Progenitor cell of endocrine pancreas (in vitro differentiated cells): ENCODE results near the gene ABCA12. TPM values are rescaled to one million over a fixed set of nuclear protein-coding genes. Genes with fewer than 3 reads are reported as not detected.

ENCODE experiments used
- DNase-seq: peaks from one replicate; pipeline ENCODE4 v3.0.0; 2021; ENCODE audit warnings: low spot score; ENCODE audit not compliant: unreplicated experiment
- H3K27ac Mint-ChIP-seq: 2 replicates; pipeline ENCODE4 v1.8.0; 2021; ENCODE audit warnings: mild to moderate bottlenecking, moderate library complexity, mixed read lengths
- H3K27me3 Mint-ChIP-seq: 2 replicates; pipeline ENCODE4 v1.8.0; 2021; ENCODE audit warnings: mixed read lengths
- H3K36me3 Mint-ChIP-seq: 2 replicates; pipeline ENCODE4 v1.8.0; 2022; ENCODE audit warnings: mixed read lengths; ENCODE audit not compliant: insufficient read depth
- H3K4me1 Mint-ChIP-seq: 2 replicates; pipeline ENCODE4 v1.8.0; 2021; ENCODE audit warnings: low read depth, mixed read lengths
- H3K4me3 Mint-ChIP-seq: 2 replicates; pipeline ENCODE4 v1.8.0; 2021; ENCODE audit warnings: low read depth, mild to moderate bottlenecking, moderate library complexity, mixed read lengths
- H3K9me3 Mint-ChIP-seq: 2 replicates; pipeline ENCODE4 v1.8.0; 2021; ENCODE audit warnings: low read depth, mixed read lengths
- CTCF ChIP-seq: fragments of 200-600 bp; sonication (generic); IDR thresholded peaks from one replicate; pipeline ENCODE4 v1.5.0; 2021; ENCODE audit warnings: antibody characterized with exemption, mild to moderate bottlenecking; ENCODE audit not compliant: unreplicated experiment
- total RNA-seq: library from RNA; stranded (reverse); gene quantifications from 2 replicates; pipeline ENCODE4 v1.2.1, GENCODE V29; 2021

ABCA12 gene
- total RNA-seq, 1 donor from 2014 or later = 0.19 TPM

DNA sequence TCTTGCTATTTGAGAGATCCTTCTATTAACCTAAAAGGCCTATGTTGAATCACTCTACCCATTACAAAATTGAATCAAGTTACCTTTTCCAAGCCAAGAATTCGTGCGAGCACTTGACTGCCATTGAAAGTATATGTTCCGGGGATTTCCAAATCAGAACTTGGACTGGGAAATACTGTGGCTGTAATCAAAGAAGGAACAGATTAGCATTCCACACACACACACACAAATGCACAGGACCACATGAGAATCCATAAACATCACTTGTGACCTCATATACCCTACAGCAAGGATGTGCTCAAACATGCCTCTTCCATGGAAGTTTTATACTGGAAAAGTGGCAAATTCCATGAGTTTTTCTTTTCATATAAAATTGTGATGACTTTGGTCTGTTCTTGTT, 86.0 kb downstream of the ABCA12 start:
- TF ChIP-seq CTCF = no peak
- no peaks in the 10 kb centered on the region for H3K4me1 Mint-ChIP-seq
- H3K27ac Mint-ChIP-seq = no peak overlapping the region
- H3K27me3 Mint-ChIP-seq = no peaks in the 10 kb centered on the region
- no peak for DNase-seq
- H3K36me3 Mint-ChIP-seq = no peaks in the 10 kb centered on the region
- peaks cover 4% of the 10 kb centered on the region for H3K9me3 Mint-ChIP-seq
- H3K4me3 Mint-ChIP-seq = no peak overlapping the region

DNA sequence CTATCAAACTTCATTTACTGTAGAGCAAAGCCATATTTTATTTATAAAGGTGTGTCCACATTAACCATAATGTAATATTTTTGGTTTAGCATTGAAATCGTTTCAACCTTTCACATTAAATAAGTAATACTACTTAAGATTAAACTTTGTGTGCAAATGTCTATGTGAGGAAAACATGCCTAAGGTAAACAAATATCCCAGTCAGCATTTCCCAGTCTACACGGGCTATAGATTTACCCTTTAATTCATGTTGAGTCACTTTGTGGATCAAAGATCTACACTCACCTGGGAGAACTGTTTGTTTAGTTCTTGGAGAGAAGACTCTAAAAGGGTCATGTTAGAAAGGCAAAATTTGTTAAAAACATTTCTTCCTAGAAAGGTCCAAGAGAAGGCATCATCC, 89.1 kb downstream of the ABCA12 start:
- Mint-ChIP-seq H3K27me3 (no peaks in the 10 kb centered on the region), H3K4me3 (no peak overlapping the region), H3K36me3 (peaks cover 2% of the 10 kb centered on the region), H3K4me1 (no peaks in the 10 kb centered on the region), H3K27ac (no peak overlapping the region), H3K9me3 (peaks cover 9% of the 10 kb centered on the region)
- no peak for TF ChIP-seq CTCF
- no peak for DNase-seq

DNA sequence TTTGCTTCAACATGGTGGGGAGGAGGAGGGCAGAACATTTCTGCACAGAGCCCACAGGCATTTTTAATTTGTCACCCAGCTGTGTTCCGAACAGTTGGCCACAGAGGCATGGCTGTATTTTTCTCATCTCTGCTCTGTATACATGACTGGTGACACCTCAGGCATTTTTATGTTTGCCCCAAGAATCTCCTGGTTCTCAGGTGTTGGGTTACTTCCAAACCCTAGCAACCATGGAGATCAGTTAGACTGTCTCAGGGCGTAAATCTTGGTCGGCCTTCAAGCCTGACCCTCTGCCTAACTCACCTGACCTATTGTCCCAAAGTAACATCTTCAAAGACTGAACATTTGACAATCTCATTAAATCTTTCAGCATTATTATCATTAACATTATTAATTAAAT, 100.0 kb downstream of the ABCA12 start:
- Mint-ChIP-seq H3K36me3 (no peaks in the 10 kb centered on the region), H3K9me3 (peaks cover 3% of the 10 kb centered on the region), H3K4me1 (no peaks in the 10 kb centered on the region), H3K27ac (no peak overlapping the region), H3K4me3 (no peak overlapping the region), H3K27me3 (no peaks in the 10 kb centered on the region)
- no peak for DNase-seq
- no peak for TF ChIP-seq CTCF

GRCh38 chr2:215036314-215036713, 102.1 kb downstream of the ABCA12 start:
- Mint-ChIP-seq H3K4me3 (no peak overlapping the region), H3K36me3 (no peaks in the 10 kb centered on the region), H3K9me3 (no peaks in the 10 kb centered on the region), H3K27me3 (no peaks in the 10 kb centered on the region), H3K27ac (no peak overlapping the region), H3K4me1 (peaks cover 8% of the 10 kb centered on the region)
- no peak for DNase-seq
- no peak for TF ChIP-seq CTCF

DNA sequence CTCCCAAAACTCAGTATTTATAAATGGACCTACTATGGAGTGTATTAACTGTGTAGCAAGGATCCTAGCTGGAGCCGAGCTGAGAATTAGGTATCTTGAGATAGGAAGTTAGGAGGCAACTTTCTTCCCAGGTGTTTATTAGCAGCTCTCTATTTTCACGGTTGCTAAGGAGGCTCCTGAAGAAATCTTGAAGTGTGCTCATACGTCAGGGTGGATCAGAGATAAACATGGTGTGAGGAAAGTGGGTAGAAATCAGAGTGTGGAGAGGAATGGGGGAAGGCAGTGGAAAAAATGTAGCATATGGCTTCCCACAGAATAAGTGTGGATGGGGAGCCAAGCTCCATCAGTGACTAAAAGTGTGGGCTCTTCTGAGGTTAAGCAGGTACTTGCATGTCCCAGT, 104.3 kb downstream of the ABCA12 start:
- no peak for DNase-seq
- no peak overlapping the region for H3K4me3 Mint-ChIP-seq
- H3K27ac Mint-ChIP-seq = no peak overlapping the region
- H3K27me3 Mint-ChIP-seq = no peaks in the 10 kb centered on the region
- peaks cover 9% of the 10 kb centered on the region for H3K4me1 Mint-ChIP-seq
- H3K36me3 Mint-ChIP-seq = no peaks in the 10 kb centered on the region
- no peaks in the 10 kb centered on the region for H3K9me3 Mint-ChIP-seq
- no peak for TF ChIP-seq CTCF
